SU-DHL-6 (cell line): ENCODE results near the gene CERKL.

Experiments used
- CTCF ChIP-seq: fragments of 200-600 bp; sonication (generic); IDR thresholded peaks from one replicate; pipeline ENCODE4 v1.5.1; 2017; ENCODE audit warnings: antibody characterized with exemption, mild to moderate bottlenecking, low read length, moderate library complexity; ENCODE audit not compliant: insufficient read depth, poor library complexity, severe bottlenecking
- EZH2phosphoT487 ChIP-seq: fragments of 200-600 bp; sonication (generic), shearing (Covaris generic); conservative IDR thresholded peaks from 2 replicates; pipeline ENCODE4 v1.6.1; 2018; ENCODE audit warnings: mild to moderate bottlenecking, antibody characterized with exemption, low read length, moderate library complexity, mixed read lengths

GRCh38 chr2:181515719-181516118 lies 141.2 kb downstream of the CERKL start:
- no peak for TF ChIP-seq CTCF
- TF ChIP-seq EZH2phosphoT487: no peak
